Neural progenitor cell (in vitro differentiated cells): ENCODE results near the gene ZCCHC4. TPM values are rescaled to one million over a fixed set of nuclear protein-coding genes. Genes with fewer than 3 reads are reported as not detected.

Source experiments
- DNase-seq: peaks from one replicate; pipeline ENCODE4 v3.0.0-alpha.2; 2016; ENCODE audit warnings: low spot score
- H2AFZ ChIP-seq: fragments of 200-600 bp; sonication (generic); replicated peaks from 2 replicates; pipeline ENCODE4 v1.6.1; 2016; ENCODE audit warnings: antibody characterized with exemption
- H3F3A ChIP-seq: fragments of 200-600 bp; sonication (generic); 2 replicates; pipeline ENCODE4 v1.6.1; 2016; ENCODE audit warnings: antibody characterized with exemption, low read depth
- H3K27ac ChIP-seq: fragments of 200-600 bp; sonication (generic); 2 replicates; pipeline ENCODE4 v1.5.1; 2016; ENCODE audit warnings: mild to moderate bottlenecking
- H3K27me3 ChIP-seq: fragments of 200-600 bp; sonication (generic); 2 replicates; pipeline ENCODE4 v1.6.1; 2016; ENCODE audit warnings: mild to moderate bottlenecking, moderate library complexity
- H3K36me3 ChIP-seq: fragments of 200-600 bp; sonication (generic); 2 replicates; pipeline ENCODE4 v1.5.1; 2016
- H3K4me1 ChIP-seq: fragments of 200-600 bp; sonication (generic); 2 replicates; pipeline ENCODE4 v1.6.1; 2016; ENCODE audit warnings: mixed run types
- H3K4me2 ChIP-seq: fragments of 200-600 bp; sonication (generic); 2 replicates; pipeline ENCODE4 v1.6.1; 2016
- H3K4me3 ChIP-seq: fragments of 200-600 bp; sonication (generic); 2 replicates; pipeline ENCODE4 v1.5.1; 2016
- H3K79me2 ChIP-seq: fragments of 200-600 bp; sonication (generic); 2 replicates; pipeline ENCODE4 v1.6.1; 2016; ENCODE audit warnings: low read depth
- H3K9ac ChIP-seq: fragments of 200-600 bp; sonication (generic); 2 replicates; pipeline ENCODE4 v1.6.1; 2016
- H3K9me3 ChIP-seq: fragments of 200-600 bp; sonication (generic); 2 replicates; pipeline ENCODE4 v1.5.1; 2016; ENCODE audit warnings: low read depth
- H4K20me1 ChIP-seq: fragments of 200-600 bp; sonication (generic); 2 replicates; pipeline ENCODE4 v1.6.1; 2016; ENCODE audit warnings: low read depth
- H3K27ac Mint-ChIP-seq: 3 replicates; pipeline ENCODE4 v1.8.0; 2021; ENCODE audit warnings: mixed read lengths
- H3K27me3 Mint-ChIP-seq: 2 replicates; pipeline ENCODE4 v1.8.0; 2022; ENCODE audit warnings: low read depth, mild to moderate bottlenecking, inconsistent platforms, moderate library complexity, mixed read lengths; ENCODE audit not compliant: insufficient read depth
- H3K36me3 Mint-ChIP-seq: 3 replicates; pipeline ENCODE4 v1.8.0; 2021; ENCODE audit warnings: mixed read lengths
- H3K4me1 Mint-ChIP-seq: 3 replicates; pipeline ENCODE4 v1.8.0; 2021; ENCODE audit warnings: mixed read lengths
- H3K4me3 Mint-ChIP-seq: 3 replicates; pipeline ENCODE4 v1.8.0; 2021; ENCODE audit warnings: mild to moderate bottlenecking, moderate library complexity, mixed read lengths
- H3K9me3 Mint-ChIP-seq: 3 replicates; pipeline ENCODE4 v1.8.0; 2020; ENCODE audit warnings: mixed read lengths
- EZH2 ChIP-seq: fragments of 200-600 bp; sonication (generic); IDR thresholded peaks from 2 replicates; pipeline ENCODE4 v1.6.1; 2017; ENCODE audit warnings: antibody characterized with exemption, mild to moderate bottlenecking, moderate library complexity
- EZH2phosphoT487 ChIP-seq: fragments of 200-600 bp; sonication (generic); IDR thresholded peaks from 2 replicates; pipeline ENCODE4 v1.6.1; 2017; ENCODE audit warnings: antibody characterized with exemption
- total RNA-seq: library from RNA; depleted of rRNA; stranded (reverse); fragments of >200 nt; gene quantifications from 2 replicates; pipeline ENCODE4 v1.2.3, GENCODE V29; 2015; ENCODE audit warnings: low replicate concordance
- TF ChIP-seq, protein P1 (sequence below): fragments of 200-600 bp; sonication (generic); IDR thresholded peaks from 2 replicates; pipeline ENCODE4 v1.5.1; 2017; ENCODE audit warnings: antibody characterized with exemption, mild to moderate bottlenecking

The ZCCHC4 gene
- total RNA-seq, 1 donor from 2014 or later: 23.9 TPM

DNA sequence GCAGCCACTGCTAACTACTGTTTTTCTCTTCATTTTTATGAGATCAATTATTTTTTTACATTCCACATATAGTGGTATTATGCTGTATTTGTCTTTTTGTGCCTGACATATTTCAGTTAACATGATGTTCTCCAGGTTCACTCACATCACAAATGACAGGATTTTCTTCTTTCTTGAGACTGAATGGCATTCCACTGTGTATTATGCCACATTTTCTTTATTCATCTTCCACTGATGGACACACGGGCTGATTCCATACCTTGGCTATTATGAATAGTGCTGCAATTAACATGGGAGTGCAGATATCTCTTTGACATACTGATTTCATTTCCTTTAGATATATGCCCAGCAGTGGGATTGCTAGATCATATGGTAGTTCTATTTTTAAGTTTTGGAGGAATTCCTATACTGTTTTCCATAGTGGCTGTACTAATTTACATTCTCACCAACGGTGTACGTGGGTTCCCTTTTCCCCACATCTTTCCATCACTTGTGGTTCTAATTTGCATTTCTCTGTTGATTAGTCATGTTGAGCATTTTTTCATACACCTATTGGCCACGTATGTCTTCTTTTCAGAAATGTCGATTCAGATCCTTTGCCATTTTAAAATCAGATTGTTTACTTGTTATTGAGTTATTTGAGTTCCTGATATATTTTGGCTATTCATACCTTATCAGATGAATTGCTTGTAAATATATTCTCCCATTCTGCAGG lies 14.9 kb upstream of the ZCCHC4 start:
- Mint-ChIP-seq H3K27ac (no peak overlapping the region), H3K27me3 (no peaks in the 10 kb centered on the region), H3K36me3 (no peaks in the 10 kb centered on the region), H3K4me3 (no peak overlapping the region), H3K9me3 (no peaks in the 10 kb centered on the region), H3K4me1 (no peaks in the 10 kb centered on the region)
- Histone ChIP-seq H3F3A (no peaks in the 10 kb centered on the region), H3K4me2 (no peak overlapping the region), H3K9me3 (no peaks in the 10 kb centered on the region), H3K4me1 (no peaks in the 10 kb centered on the region), H3K9ac (no peak overlapping the region), H3K27me3 (no peaks in the 10 kb centered on the region), H2AFZ (no peak overlapping the region), H3K4me3 (no peak overlapping the region), H3K36me3 (no peaks in the 10 kb centered on the region), H3K79me2 (no peaks in the 10 kb centered on the region), H4K20me1 (no peaks in the 10 kb centered on the region), H3K27ac (no peak overlapping the region)
- TF ChIP-seq EZH2phosphoT487 (no peak), EZH2 (no peak)
- TF ChIP-seq, protein P1, sequence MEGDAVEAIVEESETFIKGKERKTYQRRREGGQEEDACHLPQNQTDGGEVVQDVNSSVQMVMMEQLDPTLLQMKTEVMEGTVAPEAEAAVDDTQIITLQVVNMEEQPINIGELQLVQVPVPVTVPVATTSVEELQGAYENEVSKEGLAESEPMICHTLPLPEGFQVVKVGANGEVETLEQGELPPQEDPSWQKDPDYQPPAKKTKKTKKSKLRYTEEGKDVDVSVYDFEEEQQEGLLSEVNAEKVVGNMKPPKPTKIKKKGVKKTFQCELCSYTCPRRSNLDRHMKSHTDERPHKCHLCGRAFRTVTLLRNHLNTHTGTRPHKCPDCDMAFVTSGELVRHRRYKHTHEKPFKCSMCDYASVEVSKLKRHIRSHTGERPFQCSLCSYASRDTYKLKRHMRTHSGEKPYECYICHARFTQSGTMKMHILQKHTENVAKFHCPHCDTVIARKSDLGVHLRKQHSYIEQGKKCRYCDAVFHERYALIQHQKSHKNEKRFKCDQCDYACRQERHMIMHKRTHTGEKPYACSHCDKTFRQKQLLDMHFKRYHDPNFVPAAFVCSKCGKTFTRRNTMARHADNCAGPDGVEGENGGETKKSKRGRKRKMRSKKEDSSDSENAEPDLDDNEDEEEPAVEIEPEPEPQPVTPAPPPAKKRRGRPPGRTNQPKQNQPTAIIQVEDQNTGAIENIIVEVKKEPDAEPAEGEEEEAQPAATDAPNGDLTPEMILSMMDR: no peak
- no peak for DNase-seq

DNA sequence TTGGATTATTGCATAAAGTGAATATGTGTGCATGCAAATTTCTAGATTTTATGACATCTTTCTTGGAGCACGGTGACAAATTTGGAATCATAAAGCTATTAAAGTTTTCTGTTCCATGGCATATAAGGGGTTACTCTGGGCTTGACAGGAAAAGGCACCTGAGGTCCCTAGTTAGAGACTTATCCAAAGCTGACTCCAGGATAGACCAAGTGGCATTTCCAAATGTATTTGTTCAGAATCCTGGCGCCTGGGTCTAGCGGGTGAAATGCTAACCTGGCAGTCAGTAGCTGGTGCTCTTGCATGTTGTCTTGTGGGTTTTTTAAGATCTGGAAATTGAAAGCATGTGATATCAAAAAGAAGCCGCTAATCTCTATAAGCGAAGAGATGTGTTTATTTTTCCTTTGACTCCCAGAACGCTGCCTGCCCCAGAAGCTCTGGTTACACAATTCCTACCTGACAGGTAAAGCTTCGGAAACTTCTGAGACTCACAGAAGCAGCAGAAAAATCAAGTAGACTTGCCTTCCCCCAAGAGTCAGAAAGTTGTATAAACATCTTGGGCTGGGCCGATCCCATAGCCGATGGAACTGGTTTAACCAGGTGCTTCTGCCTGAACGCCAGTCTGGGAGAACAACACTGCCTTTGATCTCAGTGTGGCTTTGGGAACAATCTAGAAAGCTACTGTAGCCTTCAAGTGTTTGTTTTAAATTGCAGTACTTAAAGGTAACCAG lies 12.9 kb upstream of the ZCCHC4 start:
- H3K36me3 Mint-ChIP-seq: no peaks in the 10 kb centered on the region
- no peak overlapping the region for H3K4me3 Mint-ChIP-seq
- no peak overlapping the region for H3K27ac Mint-ChIP-seq
- no peak for TF ChIP-seq EZH2
- no peak for TF ChIP-seq EZH2phosphoT487
- TF ChIP-seq, protein P1: no peak
- H2AFZ ChIP-seq: no peak overlapping the region
- no peak overlapping the region for H3K9ac ChIP-seq
- H3K4me1 Mint-ChIP-seq: no peaks in the 10 kb centered on the region
- no peak overlapping the region for H3K4me2 ChIP-seq
- H3K27me3 Mint-ChIP-seq: peaks cover 1% of the 10 kb centered on the region
- H3K4me1 ChIP-seq: no peaks in the 10 kb centered on the region
- H3K27ac ChIP-seq: no peak overlapping the region
- no peaks in the 10 kb centered on the region for H3K9me3 Mint-ChIP-seq
- H3K79me2 ChIP-seq: no peaks in the 10 kb centered on the region
- no peaks in the 10 kb centered on the region for H3F3A ChIP-seq
- H3K4me3 ChIP-seq: no peak overlapping the region
- DNase-seq: no peak
- H3K36me3 ChIP-seq: no peaks in the 10 kb centered on the region
- no peaks in the 10 kb centered on the region for H4K20me1 ChIP-seq
- H3K27me3 ChIP-seq: no peaks in the 10 kb centered on the region
- H3K9me3 ChIP-seq: no peaks in the 10 kb centered on the region

DNA sequence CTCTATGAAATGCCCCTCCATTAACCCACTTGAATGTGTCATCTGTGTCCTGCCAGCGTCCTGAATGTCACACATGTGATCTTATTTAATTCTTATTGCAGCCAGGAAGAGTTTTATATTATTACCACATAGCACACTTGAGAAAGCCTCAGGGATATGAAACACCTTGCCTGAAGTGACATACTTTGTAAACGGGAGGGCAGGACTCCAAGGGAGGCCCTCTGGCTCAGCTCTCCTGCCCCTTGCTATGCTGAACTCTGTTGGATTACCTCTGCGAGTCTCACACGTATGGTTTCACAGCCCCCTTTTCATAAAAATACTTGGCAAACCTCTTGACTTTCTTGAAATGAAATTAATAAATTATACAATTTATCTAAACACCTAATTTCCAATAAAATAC lies 11.1 kb upstream of the ZCCHC4 start:
- Mint-ChIP-seq H3K9me3 (no peaks in the 10 kb centered on the region), H3K27me3 (peaks cover 2% of the 10 kb centered on the region), H3K36me3 (no peaks in the 10 kb centered on the region), H3K4me3 (no peak overlapping the region), H3K4me1 (no peaks in the 10 kb centered on the region), H3K27ac (no peak overlapping the region)
- H3K9me3 ChIP-seq: no peaks in the 10 kb centered on the region
- DNase-seq: no peak
- H3K4me3 ChIP-seq: no peak overlapping the region
- H2AFZ ChIP-seq: no peak overlapping the region
- no peaks in the 10 kb centered on the region for H4K20me1 ChIP-seq
- no peak overlapping the region for H3K9ac ChIP-seq
- no peaks in the 10 kb centered on the region for H3F3A ChIP-seq
- H3K4me1 ChIP-seq: no peaks in the 10 kb centered on the region
- H3K27me3 ChIP-seq: no peaks in the 10 kb centered on the region
- H3K27ac ChIP-seq: no peak overlapping the region
- no peak overlapping the region for H3K4me2 ChIP-seq
- no peaks in the 10 kb centered on the region for H3K36me3 ChIP-seq
- no peaks in the 10 kb centered on the region for H3K79me2 ChIP-seq
- no peak for TF ChIP-seq EZH2phosphoT487
- TF ChIP-seq, protein P1: no peak
- TF ChIP-seq EZH2: no peak
